DOHH2 (cell line): ENCODE measurements around the gene AQP12A.
A peak's percentile ranks its signal among the peaks of the same experiment; 100 is the strongest.

Experiments
- H3F3A ChIP-seq: fragments of 200-600 bp; sonication (generic), shearing (Covaris generic); 2 replicates; pipeline ENCODE4 v1.6.0; 2016; ENCODE audit warnings: antibody characterized with exemption, mild to moderate bottlenecking; ENCODE audit not compliant: control insufficient read depth, insufficient read depth
- H3K27ac ChIP-seq: fragments of 200-600 bp; sonication (generic); 2 replicates; pipeline ENCODE4 v1.5.1; 2014; ENCODE audit warnings: low read depth, mild to moderate bottlenecking, low read length, moderate library complexity
- H3K27me3 ChIP-seq: fragments of 200-600 bp; sonication (generic); 2 replicates; pipeline ENCODE4 v1.6.1; 2014; ENCODE audit warnings: mild to moderate bottlenecking, low read length, mixed read lengths; ENCODE audit not compliant: control insufficient read depth
- H3K36me3 ChIP-seq: fragments of 200-600 bp; sonication (generic); 2 replicates; pipeline ENCODE4 v1.6.1; 2014; ENCODE audit warnings: mild to moderate bottlenecking, low read length, moderate library complexity, mixed read lengths; ENCODE audit not compliant: control insufficient read depth
- H3K4me1 ChIP-seq: fragments of 200-600 bp; sonication (generic); 2 replicates; pipeline ENCODE4 v1.6.1; 2014; ENCODE audit warnings: mild to moderate bottlenecking, low read length, mixed read lengths; ENCODE audit not compliant: control insufficient read depth
- H3K4me2 ChIP-seq: fragments of 200-600 bp; sonication (generic); 2 replicates; pipeline ENCODE4 v1.6.0; 2014; ENCODE audit warnings: mild to moderate bottlenecking, low read length, moderate library complexity
- H3K4me3 ChIP-seq: fragments of 200-600 bp; sonication (generic); 2 replicates; pipeline ENCODE4 v1.5.1; 2014; ENCODE audit warnings: mild to moderate bottlenecking, low read length, mixed read lengths
- H3K79me2 ChIP-seq: fragments of 200-600 bp; sonication (generic); 2 replicates; pipeline ENCODE4 v1.6.1; 2014; ENCODE audit warnings: mild to moderate bottlenecking, low read length, mixed read lengths; ENCODE audit not compliant: control insufficient read depth
- H3K9me2 ChIP-seq: fragments of 200-600 bp; sonication (generic); replicated peaks from 2 replicates; pipeline ENCODE4 v1.6.1; 2014; ENCODE audit warnings: mild to moderate bottlenecking, low read length, mixed read lengths; ENCODE audit not compliant: control insufficient read depth
- H3K9me3 ChIP-seq: fragments of 200-600 bp; sonication (generic); 2 replicates; pipeline ENCODE4 v1.6.1; 2014; ENCODE audit warnings: antibody characterized with exemption, low read length, mixed read lengths; ENCODE audit not compliant: control insufficient read depth, insufficient read depth
- H4K20me1 ChIP-seq: fragments of 200-600 bp; sonication (generic); 2 replicates; pipeline ENCODE4 v1.6.0; 2014; ENCODE audit warnings: low read depth, mild to moderate bottlenecking, antibody characterized with exemption, low read length, moderate library complexity; ENCODE audit not compliant: control insufficient read depth, insufficient read depth
- EZH2phosphoT487 ChIP-seq: fragments of 200-600 bp; sonication (generic); IDR thresholded peaks from 2 replicates; pipeline ENCODE4 v1.6.1; 2017; ENCODE audit warnings: borderline replicate concordance, mild to moderate bottlenecking, antibody characterized with exemption, low read length, moderate library complexity, mixed read lengths
- TF ChIP-seq, protein P1 (sequence below): fragments of 200-600 bp; sonication (generic); IDR thresholded peaks from one replicate; pipeline ENCODE4 v1.5.1; 2014; ENCODE audit warnings: antibody characterized with exemption, mild to moderate bottlenecking, low read depth, low read length; ENCODE audit not compliant: poor library complexity, severe bottlenecking

Gene AQP12A

DNA sequence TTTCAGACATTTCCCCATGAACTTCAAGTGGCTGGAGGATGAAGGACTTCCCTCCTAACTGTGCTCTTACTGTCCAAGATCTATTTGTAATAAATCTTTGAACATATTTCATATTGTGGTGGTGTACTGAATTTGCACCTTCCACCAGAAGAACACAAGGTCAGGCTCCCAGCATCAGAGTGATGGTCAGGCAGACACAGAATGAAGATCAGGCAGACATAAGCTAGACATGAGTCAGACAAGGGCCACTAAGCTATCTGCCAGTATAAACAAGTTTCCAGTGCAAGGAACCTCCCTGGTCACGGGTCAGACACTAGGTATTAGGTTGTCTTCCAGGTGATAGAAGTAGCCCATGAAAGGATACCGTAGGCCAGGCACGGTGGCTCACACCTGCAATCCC is 29.0 kb upstream of the AQP12A start:
- no peaks in the 10 kb centered on the region for H3F3A ChIP-seq
- no peaks in the 10 kb centered on the region for H3K79me2 ChIP-seq
- no peaks in the 10 kb centered on the region for H3K36me3 ChIP-seq
- no peaks in the 10 kb centered on the region for H3K9me2 ChIP-seq
- peaks cover 21% of the 10 kb centered on the region for H3K27me3 ChIP-seq
- no peaks in the 10 kb centered on the region for H3K9me3 ChIP-seq
- no peak overlapping the region for H3K4me3 ChIP-seq
- H4K20me1 ChIP-seq = no peaks in the 10 kb centered on the region
- no peaks in the 10 kb centered on the region for H3K4me1 ChIP-seq
- no peak overlapping the region for H3K27ac ChIP-seq
- no peak overlapping the region for H3K4me2 ChIP-seq
- TF ChIP-seq, protein P1, sequence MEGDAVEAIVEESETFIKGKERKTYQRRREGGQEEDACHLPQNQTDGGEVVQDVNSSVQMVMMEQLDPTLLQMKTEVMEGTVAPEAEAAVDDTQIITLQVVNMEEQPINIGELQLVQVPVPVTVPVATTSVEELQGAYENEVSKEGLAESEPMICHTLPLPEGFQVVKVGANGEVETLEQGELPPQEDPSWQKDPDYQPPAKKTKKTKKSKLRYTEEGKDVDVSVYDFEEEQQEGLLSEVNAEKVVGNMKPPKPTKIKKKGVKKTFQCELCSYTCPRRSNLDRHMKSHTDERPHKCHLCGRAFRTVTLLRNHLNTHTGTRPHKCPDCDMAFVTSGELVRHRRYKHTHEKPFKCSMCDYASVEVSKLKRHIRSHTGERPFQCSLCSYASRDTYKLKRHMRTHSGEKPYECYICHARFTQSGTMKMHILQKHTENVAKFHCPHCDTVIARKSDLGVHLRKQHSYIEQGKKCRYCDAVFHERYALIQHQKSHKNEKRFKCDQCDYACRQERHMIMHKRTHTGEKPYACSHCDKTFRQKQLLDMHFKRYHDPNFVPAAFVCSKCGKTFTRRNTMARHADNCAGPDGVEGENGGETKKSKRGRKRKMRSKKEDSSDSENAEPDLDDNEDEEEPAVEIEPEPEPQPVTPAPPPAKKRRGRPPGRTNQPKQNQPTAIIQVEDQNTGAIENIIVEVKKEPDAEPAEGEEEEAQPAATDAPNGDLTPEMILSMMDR = no peak
- TF ChIP-seq EZH2phosphoT487 = no peak

DNA sequence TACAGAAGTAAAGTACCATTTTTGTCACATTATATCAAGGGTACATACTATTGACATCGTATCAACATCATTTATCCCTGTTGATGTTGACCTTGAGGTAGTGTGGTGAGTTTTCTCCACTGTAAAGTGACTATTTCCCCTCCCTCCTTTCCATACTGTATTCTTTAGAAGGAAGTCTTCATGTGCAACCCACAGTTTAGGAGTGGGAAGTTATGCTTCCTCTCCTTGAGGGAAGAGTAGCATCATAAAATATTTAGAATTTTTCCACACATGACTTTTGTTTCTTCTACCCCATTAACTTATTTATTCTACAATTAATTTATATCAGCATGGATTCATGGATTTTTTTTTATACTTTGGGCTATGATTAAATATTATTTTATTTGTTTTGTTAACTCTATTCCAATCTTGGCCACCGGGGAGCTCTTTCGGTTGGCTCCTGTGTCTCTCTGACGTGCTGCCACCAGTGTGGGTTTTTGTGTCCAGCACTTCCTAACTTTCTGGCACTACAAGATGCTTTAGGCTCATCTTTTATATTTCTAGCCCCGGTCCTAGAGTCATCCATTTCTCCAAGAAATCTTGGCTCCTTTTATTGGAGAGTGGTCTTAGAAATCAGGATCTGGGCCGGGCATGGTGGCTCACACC is 28.0 kb upstream of the AQP12A start:
- Histone ChIP-seq H3K79me2 (no peaks in the 10 kb centered on the region), H3K4me2 (no peak overlapping the region), H3F3A (no peaks in the 10 kb centered on the region), H3K27me3 (peaks cover 21% of the 10 kb centered on the region), H4K20me1 (no peaks in the 10 kb centered on the region), H3K4me1 (no peaks in the 10 kb centered on the region), H3K9me2 (no peaks in the 10 kb centered on the region), H3K4me3 (no peak overlapping the region), H3K27ac (no peak overlapping the region), H3K36me3 (no peaks in the 10 kb centered on the region), H3K9me3 (no peaks in the 10 kb centered on the region)
- TF ChIP-seq EZH2phosphoT487 = no peak
- TF ChIP-seq, protein P1 = peak; percentile 20

DNA sequence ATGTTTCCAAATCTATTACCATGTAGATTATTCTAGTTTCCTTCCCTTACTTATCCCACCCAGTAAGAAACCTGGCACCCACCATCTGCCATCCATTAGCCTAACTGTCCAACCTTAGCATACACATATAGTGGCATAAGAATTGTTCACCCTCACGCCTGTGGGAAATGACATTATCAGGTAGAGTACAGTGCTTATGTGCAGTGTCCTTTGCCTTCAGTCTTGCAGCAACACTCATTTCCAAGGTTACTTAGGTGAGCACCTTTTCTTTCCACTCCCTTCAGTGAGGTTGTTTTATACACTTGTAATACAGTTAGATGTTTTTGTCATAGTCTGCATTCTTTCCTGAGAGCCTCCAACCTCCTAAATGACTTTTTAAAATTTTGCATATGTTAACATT is 27.0 kb upstream of the AQP12A start:
- Histone ChIP-seq H3K27ac (no peak overlapping the region), H3K79me2 (no peaks in the 10 kb centered on the region), H4K20me1 (no peaks in the 10 kb centered on the region), H3K4me1 (no peaks in the 10 kb centered on the region), H3K4me2 (no peak overlapping the region), H3K4me3 (no peak overlapping the region), H3K27me3 (peaks cover 21% of the 10 kb centered on the region), H3K9me3 (no peaks in the 10 kb centered on the region), H3K9me2 (no peaks in the 10 kb centered on the region), H3F3A (no peaks in the 10 kb centered on the region), H3K36me3 (no peaks in the 10 kb centered on the region)
- no peak for TF ChIP-seq EZH2phosphoT487
- TF ChIP-seq, protein P1 = no peak
